ENCODE data around the gene DMBX1.

GRCh38 chr1:46530791-46531409 is 41.3 kb downstream of the DMBX1 start:
- TF ChIP-seq CTCF (IDR thresholded peaks at IDR 0.05) (no peak), POLR2A (IDR thresholded peaks at IDR 0.05) (no peak)

All from lower leg skin (tissue), 3 donors.